Cardiac muscle cell (in vitro differentiated cells and primary cell): ENCODE measurements around the gene SYNJ1. TPM values are rescaled to one million over a fixed set of nuclear protein-coding genes. Genes with fewer than 3 reads are reported as not detected.
"Not testable (repeated sequence)": the region's sequence is repeated elsewhere in the genome, so short reads cannot be mapped to it uniquely, and the experiment has no call there.

Source experiments
- DNase-seq, 2 donors: peaks; one replicate each; pipeline versions ENCODE4 v3.0.0 to v3.0.0-alpha.2; 2010 to 2017; ENCODE audit warnings: low read depth in 1 of 2, low spot score in 1 of 2
- H3K27ac ChIP-seq: fragments of 200-600 bp; sonication (generic); 2 replicates; pipeline ENCODE4 v1.5.1; 2016
- H3K27me3 ChIP-seq: fragments of 200-600 bp; sonication (generic); 2 replicates; pipeline ENCODE4 v1.6.0; 2016; ENCODE audit warnings: control low read depth
- H3K36me3 ChIP-seq: fragments of 200-600 bp; sonication (generic); 2 replicates; pipeline ENCODE4 v1.5.1; 2016; ENCODE audit warnings: control low read depth
- H3K4me1 ChIP-seq: fragments of 200-600 bp; sonication (generic); 2 replicates; pipeline ENCODE4 v1.8.1; 2017; ENCODE audit warnings: low read depth, mild to moderate bottlenecking, mixed run types
- H3K4me3 ChIP-seq: fragments of 200-600 bp; sonication (generic); 2 replicates; pipeline ENCODE4 v1.5.1; 2016; ENCODE audit warnings: mild to moderate bottlenecking
- H3K9me3 ChIP-seq: fragments of 200-600 bp; sonication (generic); 2 replicates; pipeline ENCODE4 v1.5.1; 2017; ENCODE audit warnings: low read depth, mild to moderate bottlenecking, control low read depth
- CTCF ChIP-seq: IDR thresholded peaks from 2 replicates; pipeline ENCODE4 v1.5.1; 2012; ENCODE audit warnings: low read depth, mild to moderate bottlenecking, low read length
- polyA plus RNA-seq: library from polyadenylated mRNA; unstranded; fragments of >200 nt; fragmentation: Nextera tagmentation; extraction: Ambion mirVana; gene quantifications from 2 replicates; pipeline ENCODE4 v1.2.1, GENCODE V29; 2016
- total RNA-seq: library from RNA; depleted of rRNA; stranded (reverse); fragments of >200 nt; gene quantifications from 2 replicates; pipeline ENCODE4 v1.2.3, GENCODE V29; 2016

The SYNJ1 gene
- total and polyA plus RNA-seq, 2 experiments from 2014 or later, result 5.9 to 10.0 TPM

GRCh38 chr21:32648165-32648564 lies 79.6 kb downstream of the SYNJ1 start:
- TF ChIP-seq CTCF, result no peak
- Histone ChIP-seq H3K4me3 (no peak overlapping the region), H3K27ac (no peak overlapping the region), H3K9me3 (no peaks in the 10 kb centered on the region), H3K36me3 (peaks cover 21% of the 10 kb centered on the region), H3K4me1 (no peaks in the 10 kb centered on the region), H3K27me3 (no peaks in the 10 kb centered on the region)
- DNase-seq, result no peak

GRCh38 chr21:32645261-32646182 lies 82.3 kb downstream of the SYNJ1 start:
- Histone ChIP-seq H3K9me3 (no peaks in the 10 kb centered on the region), H3K36me3 (peaks cover 25% of the 10 kb centered on the region), H3K4me1 (no peaks in the 10 kb centered on the region), H3K27me3 (no peaks in the 10 kb centered on the region), H3K27ac (no peak overlapping the region), H3K4me3 (no peak overlapping the region)
- DNase-seq, result peak in 1 of 2 donors; percentile 2
- TF ChIP-seq CTCF, result no peak

GRCh38 chr21:32641710-32642698 lies 85.8 kb downstream of the SYNJ1 start:
- TF ChIP-seq CTCF, result no peak

GRCh38 chr21:32626621-32627196 lies 101.1 kb downstream of the SYNJ1 start:
- Histone ChIP-seq H3K27ac (no peak overlapping the region), H3K4me3 (no peak overlapping the region), H3K27me3 (peaks cover 2% of the 10 kb centered on the region), H3K36me3 (peaks cover 7% of the 10 kb centered on the region), H3K9me3 (no peaks in the 10 kb centered on the region), H3K4me1 (no peaks in the 10 kb centered on the region)
- TF ChIP-seq CTCF, result no peak
- peak in 1 of 2 donors; percentile 62 for DNase-seq

More at GRCh38 chr21:32641710-32642698, 85.8 kb downstream of the SYNJ1 start:
- Histone ChIP-seq H3K27ac (no peak overlapping the region), H3K4me1 (no peaks in the 10 kb centered on the region), H3K27me3 (no peaks in the 10 kb centered on the region), H3K36me3 (peaks cover 31% of the 10 kb centered on the region), H3K4me3 (no peak overlapping the region), H3K9me3 (no peaks in the 10 kb centered on the region)
- no peak for DNase-seq

GRCh38 chr21:32618218-32618617 lies 109.6 kb downstream of the SYNJ1 start:
- H3K27ac ChIP-seq, DNase-seq, H3K4me3 ChIP-seq, H3K9me3 ChIP-seq, H3K4me1 ChIP-seq, H3K36me3 ChIP-seq: not testable (repeated sequence)
- peaks cover 26% of the 10 kb centered on the region for H3K27me3 ChIP-seq
